SK-N-SH treated with all-trans-retinoic acid at 6 μM for 48 hours (cell line): Measurements from ENCODE around the gene AGBL1.

ENCODE experiments used
- ATAC-seq: fragments of 200-7000 bp; cut with Tn5 transposase; 3 replicates; pipeline ENCODE4 v1.9.1; 2020; ENCODE audit warnings: mild to moderate bottlenecking, moderate library complexity
- ARNTL ChIP-seq: fragments of 450-650 bp; formaldehyde crosslinking; IDR thresholded peaks from 2 replicates; pipeline ENCODE4 v1.5.0; 2020; ENCODE audit warnings: low read depth, mild to moderate bottlenecking, moderate library complexity, borderline replicate concordance
- BACH2 ChIP-seq: fragments of 250-450 bp; sonication (Bioruptor Pico); IDR thresholded peaks from 2 replicates; pipeline ENCODE4 v1.9.0; 2021; ENCODE audit warnings: mild to moderate bottlenecking, borderline replicate concordance
- ESRRG ChIP-seq: fragments of 250-450 bp; sonication (Bioruptor Pico); IDR thresholded peaks from 2 replicates; pipeline ENCODE4 v1.6.1; 2021; ENCODE audit warnings: mild to moderate bottlenecking
- GLIS3 ChIP-seq: fragments of 250-450 bp; sonication (Bioruptor Pico); IDR thresholded peaks from 2 replicates; pipeline ENCODE4 v1.5.0; 2020; ENCODE audit warnings: mild to moderate bottlenecking, moderate library complexity
- ISL1 ChIP-seq: fragments of 250-450 bp; sonication (Bioruptor Pico); IDR thresholded peaks from 2 replicates; pipeline ENCODE4 v2.1.2; 2022; ENCODE audit warnings: mild to moderate bottlenecking, moderate library complexity
- PPARA ChIP-seq: fragments of 250-450 bp; sonication (Bioruptor Pico); IDR thresholded peaks from 2 replicates; pipeline ENCODE4 v1.5.0; 2020; ENCODE audit warnings: mild to moderate bottlenecking, borderline replicate concordance
- RARB ChIP-seq: fragments of 250-450 bp; sonication (Bioruptor Pico); IDR thresholded peaks from 2 replicates; pipeline ENCODE4 v1.8.0; 2021; ENCODE audit warnings: mild to moderate bottlenecking, moderate library complexity
- TOX ChIP-seq: fragments of 250-450 bp; sonication (Bioruptor Pico); IDR thresholded peaks from 2 replicates; pipeline ENCODE4 v1.8.0; 2021; ENCODE audit warnings: mild to moderate bottlenecking, moderate library complexity, borderline replicate concordance
- ZC3H10 ChIP-seq: fragments of 250-450 bp; sonication (Bioruptor Pico); IDR thresholded peaks from 2 replicates; pipeline ENCODE4 v1.5.1; 2021; ENCODE audit warnings: mild to moderate bottlenecking, moderate library complexity
- ZFP3 ChIP-seq: fragments of 250-450 bp; sonication (Bioruptor Pico); IDR thresholded peaks from 2 replicates; pipeline ENCODE4 v1.5.0; 2020; ENCODE audit warnings: mild to moderate bottlenecking, moderate library complexity
- ZFP30 ChIP-seq: fragments of 450-650 bp; formaldehyde crosslinking; IDR thresholded peaks from 2 replicates; pipeline ENCODE4 v1.5.0; 2022; ENCODE audit warnings: mild to moderate bottlenecking, moderate library complexity
- ZNF565 ChIP-seq: fragments of 450-650 bp; formaldehyde crosslinking; conservative IDR thresholded peaks from 2 replicates; pipeline ENCODE4 v1.5.0; 2020; ENCODE audit warnings: low read depth, mild to moderate bottlenecking, moderate library complexity
- ZNF70 ChIP-seq: fragments of 450-650 bp; formaldehyde crosslinking; IDR thresholded peaks from 2 replicates; pipeline ENCODE4 v1.5.0; 2020; ENCODE audit warnings: mild to moderate bottlenecking, moderate library complexity
- TF ChIP-seq, protein P1 (sequence below): fragments of 250-450 bp; sonication (Bioruptor Pico); IDR thresholded peaks from 2 replicates; pipeline ENCODE4 v1.5.1; 2021; ENCODE audit warnings: mild to moderate bottlenecking, moderate library complexity
- TF ChIP-seq, protein P2 (sequence below): fragments of 250-450 bp; sonication (Bioruptor Pico); IDR thresholded peaks from 2 replicates; pipeline ENCODE4 v1.8.0; 2020; ENCODE audit warnings: mild to moderate bottlenecking, moderate library complexity, borderline replicate concordance
- TF ChIP-seq, protein P3 (sequence below): fragments of 250-450 bp; sonication (Bioruptor Pico); IDR thresholded peaks from 2 replicates; pipeline ENCODE4 v1.5.1; 2020; ENCODE audit warnings: low read depth, mild to moderate bottlenecking, moderate library complexity
- TF ChIP-seq, protein P4 (sequence below): fragments of 250-450 bp; sonication (Bioruptor Pico); IDR thresholded peaks from 2 replicates; pipeline ENCODE4 v1.8.0; 2021; ENCODE audit warnings: low read depth, mild to moderate bottlenecking, moderate library complexity, borderline replicate concordance
- TF ChIP-seq, protein P5 (sequence below): fragments of 250-450 bp; sonication (Bioruptor Pico); IDR thresholded peaks from 2 replicates; pipeline ENCODE4 v1.5.0; 2020; ENCODE audit warnings: mild to moderate bottlenecking, moderate library complexity

AGBL1 gene

DNA sequence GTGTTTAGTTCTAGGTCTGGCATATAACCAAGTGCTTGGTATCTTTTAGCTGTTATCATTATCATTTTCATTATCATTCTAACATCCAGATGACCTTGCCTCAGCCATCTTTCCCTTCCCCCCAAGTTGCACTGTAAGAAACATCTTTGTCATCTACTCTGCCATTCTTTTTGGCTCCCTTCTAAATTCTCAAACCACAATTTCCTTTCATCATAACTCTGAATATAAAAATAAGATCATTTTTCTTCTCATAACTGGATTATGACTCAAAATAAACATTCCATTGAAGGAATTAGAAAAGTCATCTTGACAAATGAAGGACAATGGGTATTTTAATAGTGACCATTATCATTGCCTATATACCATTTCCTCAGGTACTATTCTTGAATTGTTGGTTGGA, 786.2 kb downstream of the AGBL1 start (continued):
- TF ChIP-seq, protein P1, sequence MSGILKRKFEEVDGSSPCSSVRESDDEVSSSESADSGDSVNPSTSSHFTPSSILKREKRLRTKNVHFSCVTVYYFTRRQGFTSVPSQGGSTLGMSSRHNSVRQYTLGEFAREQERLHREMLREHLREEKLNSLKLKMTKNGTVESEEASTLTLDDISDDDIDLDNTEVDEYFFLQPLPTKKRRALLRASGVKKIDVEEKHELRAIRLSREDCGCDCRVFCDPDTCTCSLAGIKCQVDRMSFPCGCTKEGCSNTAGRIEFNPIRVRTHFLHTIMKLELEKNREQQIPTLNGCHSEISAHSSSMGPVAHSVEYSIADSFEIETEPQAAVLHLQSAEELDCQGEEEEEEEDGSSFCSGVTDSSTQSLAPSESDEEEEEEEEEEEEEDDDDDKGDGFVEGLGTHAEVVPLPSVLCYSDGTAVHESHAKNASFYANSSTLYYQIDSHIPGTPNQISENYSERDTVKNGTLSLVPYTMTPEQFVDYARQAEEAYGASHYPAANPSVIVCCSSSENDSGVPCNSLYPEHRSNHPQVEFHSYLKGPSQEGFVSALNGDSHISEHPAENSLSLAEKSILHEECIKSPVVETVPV, result no peak
- TF ChIP-seq, all 23 proteins: peak for 4

DNA sequence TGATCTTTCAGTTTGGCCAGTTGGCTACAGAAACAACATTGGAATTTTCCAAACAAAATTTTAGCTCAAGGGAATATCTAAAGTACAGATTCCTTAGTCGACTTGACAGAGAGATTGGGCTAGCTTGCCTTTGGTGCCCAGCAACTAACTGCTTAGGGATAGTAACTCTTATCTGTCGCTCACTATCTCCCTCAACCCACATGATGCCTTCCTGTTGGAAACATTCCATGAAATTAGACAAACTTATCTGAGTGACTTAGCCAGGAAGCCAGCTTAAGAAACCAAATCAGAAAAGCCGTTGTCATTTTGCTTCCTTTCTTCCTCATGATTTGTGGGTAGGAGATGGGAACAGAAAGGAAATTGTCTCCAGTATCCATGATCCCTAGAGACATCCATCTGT, 791.2 kb downstream of the AGBL1 start:
- ATAC-seq, result no peak
- TF ChIP-seq ARNTL (CRISPR knock-in tag) (no peak), ZFP3 (no peak), RARB (no peak), GLIS3 (no peak), ZNF565 (CRISPR knock-in tag) (no peak), ESRRG (no peak), ZFP30 (CRISPR knock-in tag) (no peak), BACH2 (CRISPR knock-in tag) (no peak)
- TF ChIP-seq, protein P1, result no peak
- TF ChIP-seq, protein P2, sequence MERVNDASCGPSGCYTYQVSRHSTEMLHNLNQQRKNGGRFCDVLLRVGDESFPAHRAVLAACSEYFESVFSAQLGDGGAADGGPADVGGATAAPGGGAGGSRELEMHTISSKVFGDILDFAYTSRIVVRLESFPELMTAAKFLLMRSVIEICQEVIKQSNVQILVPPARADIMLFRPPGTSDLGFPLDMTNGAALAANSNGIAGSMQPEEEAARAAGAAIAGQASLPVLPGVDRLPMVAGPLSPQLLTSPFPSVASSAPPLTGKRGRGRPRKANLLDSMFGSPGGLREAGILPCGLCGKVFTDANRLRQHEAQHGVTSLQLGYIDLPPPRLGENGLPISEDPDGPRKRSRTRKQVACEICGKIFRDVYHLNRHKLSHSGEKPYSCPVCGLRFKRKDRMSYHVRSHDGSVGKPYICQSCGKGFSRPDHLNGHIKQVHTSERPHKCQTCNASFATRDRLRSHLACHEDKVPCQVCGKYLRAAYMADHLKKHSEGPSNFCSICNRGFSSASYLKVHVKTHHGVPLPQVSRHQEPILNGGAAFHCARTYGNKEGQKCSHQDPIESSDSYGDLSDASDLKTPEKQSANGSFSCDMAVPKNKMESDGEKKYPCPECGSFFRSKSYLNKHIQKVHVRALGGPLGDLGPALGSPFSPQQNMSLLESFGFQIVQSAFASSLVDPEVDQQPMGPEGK (CRISPR knock-in tag), result no peak
- TF ChIP-seq, protein P3, sequence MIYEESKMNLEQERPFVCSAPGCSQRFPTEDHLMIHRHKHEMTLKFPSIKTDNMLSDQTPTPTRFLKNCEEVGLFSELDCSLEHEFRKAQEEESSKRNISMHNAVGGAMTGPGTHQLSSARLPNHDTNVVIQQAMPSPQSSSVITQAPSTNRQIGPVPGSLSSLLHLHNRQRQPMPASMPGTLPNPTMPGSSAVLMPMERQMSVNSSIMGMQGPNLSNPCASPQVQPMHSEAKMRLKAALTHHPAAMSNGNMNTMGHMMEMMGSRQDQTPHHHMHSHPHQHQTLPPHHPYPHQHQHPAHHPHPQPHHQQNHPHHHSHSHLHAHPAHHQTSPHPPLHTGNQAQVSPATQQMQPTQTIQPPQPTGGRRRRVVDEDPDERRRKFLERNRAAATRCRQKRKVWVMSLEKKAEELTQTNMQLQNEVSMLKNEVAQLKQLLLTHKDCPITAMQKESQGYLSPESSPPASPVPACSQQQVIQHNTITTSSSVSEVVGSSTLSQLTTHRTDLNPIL (CRISPR knock-in tag), result no peak

DNA sequence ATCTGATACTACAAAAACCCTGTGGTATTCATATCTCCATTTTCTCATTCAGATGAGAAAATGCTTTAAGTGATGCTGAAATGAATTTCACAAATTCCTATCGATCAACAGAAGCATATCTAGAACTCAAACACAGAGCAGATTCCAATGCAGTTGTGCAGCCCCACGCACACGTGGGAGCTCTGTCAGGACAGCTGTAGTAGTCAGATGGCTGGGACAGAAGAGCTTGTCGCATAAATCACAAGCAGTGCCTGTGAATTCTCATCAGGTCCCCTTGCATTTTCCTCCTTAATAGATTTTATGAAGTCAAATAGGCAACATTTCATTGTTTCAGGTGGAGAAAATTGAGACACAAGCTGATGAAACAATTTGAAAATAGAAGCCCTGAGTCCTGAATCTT, 792.3 kb downstream of the AGBL1 start:
- no peak for ATAC-seq
- no peak for TF ChIP-seq ZNF565 (CRISPR knock-in tag)
- no peak for TF ChIP-seq TOX (CRISPR knock-in tag)
- TF ChIP-seq, protein P2 (CRISPR knock-in tag), result no peak
- TF ChIP-seq, protein P1, result no peak
- TF ChIP-seq, protein P4, sequence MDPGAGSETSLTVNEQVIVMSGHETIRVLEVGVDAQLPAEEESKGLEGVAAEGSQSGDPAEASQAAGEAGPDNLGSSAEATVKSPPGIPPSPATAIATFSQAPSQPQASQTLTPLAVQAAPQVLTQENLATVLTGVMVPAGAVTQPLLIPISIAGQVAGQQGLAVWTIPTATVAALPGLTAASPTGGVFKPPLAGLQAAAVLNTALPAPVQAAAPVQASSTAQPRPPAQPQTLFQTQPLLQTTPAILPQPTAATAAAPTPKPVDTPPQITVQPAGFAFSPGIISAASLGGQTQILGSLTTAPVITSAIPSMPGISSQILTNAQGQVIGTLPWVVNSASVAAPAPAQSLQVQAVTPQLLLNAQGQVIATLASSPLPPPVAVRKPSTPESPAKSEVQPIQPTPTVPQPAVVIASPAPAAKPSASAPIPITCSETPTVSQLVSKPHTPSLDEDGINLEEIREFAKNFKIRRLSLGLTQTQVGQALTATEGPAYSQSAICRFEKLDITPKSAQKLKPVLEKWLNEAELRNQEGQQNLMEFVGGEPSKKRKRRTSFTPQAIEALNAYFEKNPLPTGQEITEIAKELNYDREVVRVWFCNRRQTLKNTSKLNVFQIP (CRISPR knock-in tag), result no peak
- TF ChIP-seq ZC3H10, result no peak
- no peak for TF ChIP-seq ZFP3
- TF ChIP-seq, protein P3 (CRISPR knock-in tag), result no peak
- TF ChIP-seq ISL1 (CRISPR knock-in tag), result no peak
- no peak for TF ChIP-seq ESRRG
- no peak for TF ChIP-seq BACH2 (CRISPR knock-in tag)
- TF ChIP-seq ZNF70 (CRISPR knock-in tag), result no peak
- TF ChIP-seq, protein P5, sequence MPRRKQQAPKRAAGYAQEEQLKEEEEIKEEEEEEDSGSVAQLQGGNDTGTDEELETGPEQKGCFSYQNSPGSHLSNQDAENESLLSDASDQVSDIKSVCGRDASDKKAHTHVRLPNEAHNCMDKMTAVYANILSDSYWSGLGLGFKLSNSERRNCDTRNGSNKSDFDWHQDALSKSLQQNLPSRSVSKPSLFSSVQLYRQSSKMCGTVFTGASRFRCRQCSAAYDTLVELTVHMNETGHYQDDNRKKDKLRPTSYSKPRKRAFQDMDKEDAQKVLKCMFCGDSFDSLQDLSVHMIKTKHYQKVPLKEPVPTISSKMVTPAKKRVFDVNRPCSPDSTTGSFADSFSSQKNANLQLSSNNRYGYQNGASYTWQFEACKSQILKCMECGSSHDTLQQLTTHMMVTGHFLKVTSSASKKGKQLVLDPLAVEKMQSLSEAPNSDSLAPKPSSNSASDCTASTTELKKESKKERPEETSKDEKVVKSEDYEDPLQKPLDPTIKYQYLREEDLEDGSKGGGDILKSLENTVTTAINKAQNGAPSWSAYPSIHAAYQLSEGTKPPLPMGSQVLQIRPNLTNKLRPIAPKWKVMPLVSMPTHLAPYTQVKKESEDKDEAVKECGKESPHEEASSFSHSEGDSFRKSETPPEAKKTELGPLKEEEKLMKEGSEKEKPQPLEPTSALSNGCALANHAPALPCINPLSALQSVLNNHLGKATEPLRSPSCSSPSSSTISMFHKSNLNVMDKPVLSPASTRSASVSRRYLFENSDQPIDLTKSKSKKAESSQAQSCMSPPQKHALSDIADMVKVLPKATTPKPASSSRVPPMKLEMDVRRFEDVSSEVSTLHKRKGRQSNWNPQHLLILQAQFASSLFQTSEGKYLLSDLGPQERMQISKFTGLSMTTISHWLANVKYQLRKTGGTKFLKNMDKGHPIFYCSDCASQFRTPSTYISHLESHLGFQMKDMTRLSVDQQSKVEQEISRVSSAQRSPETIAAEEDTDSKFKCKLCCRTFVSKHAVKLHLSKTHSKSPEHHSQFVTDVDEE (CRISPR knock-in tag), result no peak
- no peak for TF ChIP-seq GLIS3
- no peak for TF ChIP-seq RARB
- no peak for TF ChIP-seq ZFP30 (CRISPR knock-in tag)
- TF ChIP-seq PPARA (CRISPR knock-in tag), result no peak
